Measurements from ENCODE around the gene MRPL55. TPM values are rescaled to one million over a fixed set of nuclear protein-coding genes. Genes with fewer than 3 reads are reported as not detected.

MRPL55 gene
- total and polyA plus RNA-seq, 2 of the 4 experiments (the other 2 are of a cell fraction) = 48.9 to 95.4 TPM

DNA sequence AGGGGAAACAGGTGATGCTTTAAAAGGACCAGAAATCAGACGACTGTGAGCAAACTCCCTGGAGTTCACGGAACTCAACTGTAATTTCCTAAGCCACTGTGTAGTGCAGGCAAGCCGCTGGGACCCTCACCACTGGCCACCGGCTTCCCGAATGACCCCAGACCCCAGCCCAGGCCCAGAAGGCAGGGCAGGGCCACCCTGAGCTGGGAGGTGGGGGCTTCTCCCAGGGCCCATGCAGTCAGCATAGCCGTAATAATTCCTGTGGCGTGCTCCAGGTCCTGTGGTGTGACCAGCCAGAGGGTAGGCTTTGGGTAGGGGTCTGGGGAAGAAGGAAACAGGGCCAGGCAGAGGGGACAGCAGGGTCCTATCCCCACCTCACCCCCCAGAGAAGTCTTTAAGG is 30.1 kb downstream of the MRPL55 start:
- intact Hi-C loops (cut with micrococcal nuclease) (no loop called here), dilution Hi-C loops (cut with HindIII; ENCODE audit: low sequenced_read_pairs, unreplicated experiment) (no loop called here), in situ Hi-C loops (cut with MboI; ENCODE audit: low sequenced_read_pairs) (no loop called here)
- Histone ChIP-seq H2BK5ac (ENCODE audit: low read depth, low read length, poor library complexity, severe bottlenecking) (no peak overlapping the region), H4K8ac (ENCODE audit: low read depth in 2 of 2, low read length in 2 of 2) (no peak overlapping the region), H3K27me3 (ENCODE audit: control insufficient read depth, insufficient read depth, low read length) (no peaks in the 10 kb centered on the region), H3K4ac (ENCODE audit: low read depth, low read length) (no peak overlapping the region), H3K27ac (ENCODE audit: insufficient read depth, low read length) (no peak overlapping the region), H2AFZ (replicated peaks; ENCODE audit: low read length, poor library complexity) (no peak overlapping the region), H3K9me3 (ENCODE audit: control insufficient read depth, insufficient read depth, low read length) (no peaks in the 10 kb centered on the region), H3K18ac (ENCODE audit: low read depth, low read length) (no peak overlapping the region), H4K20me1 (ENCODE audit: insufficient read depth, low read length) (peaks cover 28% of the 10 kb centered on the region), H2BK15ac (ENCODE audit: low read depth, low read length) (no peak overlapping the region), H3K4me2 (ENCODE audit: low read depth, low read length) (no peak overlapping the region), H3K9me1 (ENCODE audit: insufficient read depth, low read length) (no peaks in the 10 kb centered on the region; the same call in 1 of the 2 replicates), H3K4me3 (ENCODE audit: insufficient read depth, low read depth, low read length) (no peak overlapping the region), H3K36me3 (ENCODE audit: control insufficient read depth, insufficient read depth, low read length) (peaks cover 2% of the 10 kb centered on the region; the same call in 1 of the 2 replicates), H3K56ac (ENCODE audit: extremely low read depth, insufficient read depth, low read length) (no peak overlapping the region), H2BK120ac (ENCODE audit: low read depth, low read length) (no peak overlapping the region), H3K23ac (ENCODE audit: low read depth, low read length) (no peak overlapping the region), H4K5ac (ENCODE audit: low read depth, low read length) (no peak overlapping the region), H4K91ac (ENCODE audit: insufficient read depth, low read depth, low read length) (no peak overlapping the region), H3K9ac (ENCODE audit: low read depth, low read length) (no peak overlapping the region), H3K4me1 (ENCODE audit: control insufficient read depth, insufficient read depth, low read length) (peaks cover 2% of the 10 kb centered on the region; the same call in 1 of the 2 replicates), H2AK9ac (replicated peaks; ENCODE audit: low read depth, low read length, poor library complexity) (no peak overlapping the region), H3K79me1 (ENCODE audit: low read depth in 1 of 2, low read length in 2 of 2) (peaks cover 3 to 20% of the 10 kb centered on the region in 2 experiments; a peak in 2 of 4 replicates), H2BK20ac (ENCODE audit: low read depth, low read length) (no peak overlapping the region), H2AK5ac (ENCODE audit: low read depth, low read length) (no peak overlapping the region), H3K14ac (replicated peaks; ENCODE audit: low read depth, low read length) (no peak overlapping the region)
- BruUV-seq (replicated peaks) = no TSS peak
- ATAC-seq (ENCODE audit: low read depth) (no peak), DNase-seq (no peak)
- 90% methylated on average over 2 of the region's 7 CpGs; no CpG with 5 or more reads in 1 of the 2 experiments for WGBS, 2 experiments (ENCODE audit: extremely low coverage in 2 of 2, insufficient read length in 1 of 2)
- ChIA-PET CTCF (no interaction called here), POLR2A (ENCODE audit: unreplicated experiment) (no interaction called here)
- no peak for TF ChIP-seq CEBPB (IDR thresholded peaks at IDR 0.05; ENCODE audit: low read depth, low read length)
- TF ChIP-seq MAFK (IDR thresholded peaks at IDR 0.05; ENCODE audit: low read depth, low read length) = no peak
- TF ChIP-seq RFX5 (IDR thresholded peaks at IDR 0.05; ENCODE audit: low read depth, low read length) = no peak
- TF ChIP-seq SMC3 (IDR thresholded peaks at IDR 0.05; ENCODE audit: low read depth, low read length) = no peak
- no peak for TF ChIP-seq MXI1 (IDR thresholded peaks at IDR 0.05; ENCODE audit: borderline replicate concordance, low read depth, low read length)
- TF ChIP-seq, protein P1, sequence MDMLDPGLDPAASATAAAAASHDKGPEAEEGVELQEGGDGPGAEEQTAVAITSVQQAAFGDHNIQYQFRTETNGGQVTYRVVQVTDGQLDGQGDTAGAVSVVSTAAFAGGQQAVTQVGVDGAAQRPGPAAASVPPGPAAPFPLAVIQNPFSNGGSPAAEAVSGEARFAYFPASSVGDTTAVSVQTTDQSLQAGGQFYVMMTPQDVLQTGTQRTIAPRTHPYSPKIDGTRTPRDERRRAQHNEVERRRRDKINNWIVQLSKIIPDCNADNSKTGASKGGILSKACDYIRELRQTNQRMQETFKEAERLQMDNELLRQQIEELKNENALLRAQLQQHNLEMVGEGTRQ (IDR thresholded peaks at IDR 0.05; ENCODE audit: low read depth, low read length) = no peak
- no peak for TF ChIP-seq NFE2L2 (IDR thresholded peaks at IDR 0.05; ENCODE audit: low read depth, low read length)
- TF ChIP-seq, protein P2, sequence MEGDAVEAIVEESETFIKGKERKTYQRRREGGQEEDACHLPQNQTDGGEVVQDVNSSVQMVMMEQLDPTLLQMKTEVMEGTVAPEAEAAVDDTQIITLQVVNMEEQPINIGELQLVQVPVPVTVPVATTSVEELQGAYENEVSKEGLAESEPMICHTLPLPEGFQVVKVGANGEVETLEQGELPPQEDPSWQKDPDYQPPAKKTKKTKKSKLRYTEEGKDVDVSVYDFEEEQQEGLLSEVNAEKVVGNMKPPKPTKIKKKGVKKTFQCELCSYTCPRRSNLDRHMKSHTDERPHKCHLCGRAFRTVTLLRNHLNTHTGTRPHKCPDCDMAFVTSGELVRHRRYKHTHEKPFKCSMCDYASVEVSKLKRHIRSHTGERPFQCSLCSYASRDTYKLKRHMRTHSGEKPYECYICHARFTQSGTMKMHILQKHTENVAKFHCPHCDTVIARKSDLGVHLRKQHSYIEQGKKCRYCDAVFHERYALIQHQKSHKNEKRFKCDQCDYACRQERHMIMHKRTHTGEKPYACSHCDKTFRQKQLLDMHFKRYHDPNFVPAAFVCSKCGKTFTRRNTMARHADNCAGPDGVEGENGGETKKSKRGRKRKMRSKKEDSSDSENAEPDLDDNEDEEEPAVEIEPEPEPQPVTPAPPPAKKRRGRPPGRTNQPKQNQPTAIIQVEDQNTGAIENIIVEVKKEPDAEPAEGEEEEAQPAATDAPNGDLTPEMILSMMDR (conservative IDR thresholded peaks at IDR 0.05; ENCODE audit: low read depth, low read length) = no peak
